ENCODE data around the gene NOCT.

DNA sequence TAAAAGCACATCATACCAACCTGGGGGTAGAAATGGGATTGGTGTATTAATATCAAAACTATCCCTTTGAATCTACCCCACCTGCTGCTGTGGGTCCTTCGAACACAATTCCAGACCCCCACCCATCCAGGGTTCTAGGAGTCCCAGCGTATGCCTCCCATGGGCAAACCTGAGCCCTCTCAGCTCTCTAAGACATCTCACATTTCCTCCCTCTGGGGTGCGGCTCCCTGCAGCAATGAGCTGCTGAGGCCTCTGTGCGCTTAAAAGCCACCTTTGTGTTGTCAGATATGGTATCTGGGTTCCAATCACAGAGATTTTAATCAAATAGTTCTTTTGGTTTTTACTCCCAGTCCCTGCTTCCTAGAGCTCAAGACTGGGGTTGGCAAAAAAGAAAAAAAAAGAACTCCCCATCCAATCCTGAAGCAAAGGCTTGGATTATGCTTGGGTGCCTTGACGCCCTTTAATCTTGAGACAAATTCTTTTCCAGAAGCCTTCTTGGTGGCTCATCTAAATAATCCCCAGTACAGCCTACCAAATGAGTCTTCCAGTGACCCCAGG lies 37.5 kb upstream of the NOCT start:
- TF ChIP-seq, protein P1, sequence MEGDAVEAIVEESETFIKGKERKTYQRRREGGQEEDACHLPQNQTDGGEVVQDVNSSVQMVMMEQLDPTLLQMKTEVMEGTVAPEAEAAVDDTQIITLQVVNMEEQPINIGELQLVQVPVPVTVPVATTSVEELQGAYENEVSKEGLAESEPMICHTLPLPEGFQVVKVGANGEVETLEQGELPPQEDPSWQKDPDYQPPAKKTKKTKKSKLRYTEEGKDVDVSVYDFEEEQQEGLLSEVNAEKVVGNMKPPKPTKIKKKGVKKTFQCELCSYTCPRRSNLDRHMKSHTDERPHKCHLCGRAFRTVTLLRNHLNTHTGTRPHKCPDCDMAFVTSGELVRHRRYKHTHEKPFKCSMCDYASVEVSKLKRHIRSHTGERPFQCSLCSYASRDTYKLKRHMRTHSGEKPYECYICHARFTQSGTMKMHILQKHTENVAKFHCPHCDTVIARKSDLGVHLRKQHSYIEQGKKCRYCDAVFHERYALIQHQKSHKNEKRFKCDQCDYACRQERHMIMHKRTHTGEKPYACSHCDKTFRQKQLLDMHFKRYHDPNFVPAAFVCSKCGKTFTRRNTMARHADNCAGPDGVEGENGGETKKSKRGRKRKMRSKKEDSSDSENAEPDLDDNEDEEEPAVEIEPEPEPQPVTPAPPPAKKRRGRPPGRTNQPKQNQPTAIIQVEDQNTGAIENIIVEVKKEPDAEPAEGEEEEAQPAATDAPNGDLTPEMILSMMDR (IDR thresholded peaks at IDR 0.05): no peak
- TF ChIP-seq POLR2A (IDR thresholded peaks at IDR 0.05) (no peak), POLR2AphosphoS5 (IDR thresholded peaks at IDR 0.05) (no peak)
